Activated naive CD4-positive, alpha-beta T cell treated with anti-CD3 and anti-CD28 coated beads, Interleukin-2, amount 50 U/mL, for 24 hours (primary cell): ENCODE results near the gene FAM204A.

Experiments used
- H3K27ac Mint-ChIP-seq: one replicate; pipeline ENCODE4 v1.8.0; 2021; ENCODE audit warnings: mild to moderate bottlenecking, mixed read lengths
- H3K27me3 Mint-ChIP-seq: one replicate; pipeline ENCODE4 v1.8.0; 2021; ENCODE audit warnings: mixed read lengths
- H3K36me3 Mint-ChIP-seq: one replicate; pipeline ENCODE4 v1.8.0; 2021; ENCODE audit warnings: mixed read lengths
- H3K4me1 Mint-ChIP-seq: one replicate; pipeline ENCODE4 v1.8.0; 2021; ENCODE audit warnings: mixed read lengths
- H3K4me3 Mint-ChIP-seq: one replicate; pipeline ENCODE4 v1.8.0; 2021; ENCODE audit warnings: mild to moderate bottlenecking, mixed read lengths
- H3K9me3 Mint-ChIP-seq: one replicate; pipeline ENCODE4 v1.8.0; 2021; ENCODE audit warnings: mixed read lengths

The FAM204A gene

DNA sequence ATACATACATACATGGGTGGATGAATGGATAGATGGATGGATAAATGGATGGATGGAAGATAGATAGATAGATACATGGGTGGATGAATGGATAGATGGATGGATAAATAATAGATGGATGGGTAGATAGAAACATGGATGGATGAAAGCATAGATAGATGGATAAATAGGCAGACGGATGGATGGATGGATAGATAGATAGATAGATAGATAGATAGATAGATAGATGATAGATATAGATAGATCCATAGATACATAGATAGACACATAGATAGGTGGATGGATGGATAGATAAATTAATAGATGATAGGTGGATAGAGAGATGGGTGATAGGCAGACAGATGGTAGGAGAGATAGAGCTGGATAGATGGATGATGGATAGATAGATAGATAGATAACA lies 68.5 kb downstream of the FAM204A start:
- no peaks in the 10 kb centered on the region for H3K36me3 Mint-ChIP-seq
- no peak overlapping the region for H3K4me3 Mint-ChIP-seq
- H3K27ac Mint-ChIP-seq = no peak overlapping the region
- peaks cover 3% of the 10 kb centered on the region for H3K9me3 Mint-ChIP-seq
- peaks cover 4% of the 10 kb centered on the region for H3K27me3 Mint-ChIP-seq
- no peaks in the 10 kb centered on the region for H3K4me1 Mint-ChIP-seq

DNA sequence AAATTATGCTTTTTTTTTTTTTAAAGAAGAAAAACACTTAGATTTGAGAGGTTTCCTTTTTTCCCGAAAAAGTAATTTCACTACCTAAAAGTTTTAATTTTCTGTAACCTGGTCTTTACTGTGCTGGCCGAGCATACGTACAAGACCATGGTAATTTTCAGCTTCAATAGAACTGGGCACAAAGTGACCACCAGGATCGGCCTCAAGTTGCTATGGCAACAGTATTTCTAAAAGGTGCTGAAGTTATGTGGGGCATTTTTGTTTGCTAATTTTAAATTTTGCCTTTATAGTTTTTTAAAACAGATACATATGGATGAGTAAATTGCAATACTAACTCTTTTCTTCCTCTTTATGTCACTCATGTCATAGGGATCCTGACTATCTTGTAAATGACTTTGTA lies 69.4 kb downstream of the FAM204A start:
- H3K9me3 Mint-ChIP-seq = peaks cover 3% of the 10 kb centered on the region
- no peak overlapping the region for H3K4me3 Mint-ChIP-seq
- H3K36me3 Mint-ChIP-seq = no peaks in the 10 kb centered on the region
- peaks cover 10% of the 10 kb centered on the region for H3K27me3 Mint-ChIP-seq
- H3K27ac Mint-ChIP-seq = no peak overlapping the region
- H3K4me1 Mint-ChIP-seq = no peaks in the 10 kb centered on the region

DNA sequence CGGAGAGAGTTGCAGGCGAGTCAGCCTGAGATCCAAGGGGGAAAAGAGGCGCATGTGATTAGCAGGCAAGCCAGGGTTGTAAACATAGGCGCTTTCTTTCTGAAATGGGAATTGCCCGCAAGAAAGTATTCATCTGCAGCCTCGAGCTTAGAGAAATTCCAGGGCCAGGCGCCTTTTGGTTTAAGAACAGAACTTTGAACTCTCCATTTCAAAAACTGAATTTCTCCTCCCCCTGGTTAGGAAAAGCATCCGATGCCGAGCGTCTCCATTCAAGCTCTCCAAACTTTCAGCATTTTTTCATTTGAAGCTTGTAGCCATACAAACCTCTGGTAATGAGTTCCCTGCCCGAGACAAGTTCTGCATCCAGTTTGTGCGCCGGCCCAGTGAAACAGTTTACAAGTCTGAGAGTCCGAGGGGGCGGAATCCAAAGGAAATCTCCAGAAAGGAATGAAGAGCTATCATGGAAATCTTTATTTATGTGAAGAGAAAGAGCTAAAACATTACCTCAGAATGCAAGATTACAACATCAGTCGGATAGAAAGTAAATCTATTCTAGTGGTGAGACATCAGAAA lies 69.9 kb downstream of the FAM204A start:
- Mint-ChIP-seq H3K4me1 (no peaks in the 10 kb centered on the region), H3K27me3 (peaks cover 16% of the 10 kb centered on the region), H3K4me3 (no peak overlapping the region), H3K27ac (no peak overlapping the region), H3K9me3 (peaks cover 1% of the 10 kb centered on the region), H3K36me3 (no peaks in the 10 kb centered on the region)

DNA sequence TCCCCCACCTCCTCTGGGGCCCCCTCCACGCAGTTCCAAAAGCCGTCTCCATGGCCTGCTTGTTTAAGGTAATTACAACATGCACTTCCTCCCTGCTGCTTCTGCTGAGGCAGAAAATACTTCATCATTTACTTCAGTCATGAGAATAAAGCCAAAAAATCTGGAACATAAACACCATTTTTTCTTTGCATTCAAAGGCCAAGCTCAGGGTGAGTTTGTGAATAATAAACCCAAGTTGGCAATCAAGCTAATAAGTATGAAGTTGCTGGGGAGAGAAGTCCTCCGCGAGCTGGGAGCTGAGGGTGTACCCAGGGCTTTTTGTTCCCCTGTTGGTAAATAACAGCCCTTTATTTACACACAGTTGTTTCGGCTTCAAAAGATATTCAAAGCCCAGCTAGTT lies 70.5 kb downstream of the FAM204A start:
- Mint-ChIP-seq H3K36me3 (no peaks in the 10 kb centered on the region), H3K9me3 (no peaks in the 10 kb centered on the region), H3K4me3 (no peak overlapping the region), H3K4me1 (no peaks in the 10 kb centered on the region), H3K27me3 (peaks cover 18% of the 10 kb centered on the region), H3K27ac (no peak overlapping the region)

DNA sequence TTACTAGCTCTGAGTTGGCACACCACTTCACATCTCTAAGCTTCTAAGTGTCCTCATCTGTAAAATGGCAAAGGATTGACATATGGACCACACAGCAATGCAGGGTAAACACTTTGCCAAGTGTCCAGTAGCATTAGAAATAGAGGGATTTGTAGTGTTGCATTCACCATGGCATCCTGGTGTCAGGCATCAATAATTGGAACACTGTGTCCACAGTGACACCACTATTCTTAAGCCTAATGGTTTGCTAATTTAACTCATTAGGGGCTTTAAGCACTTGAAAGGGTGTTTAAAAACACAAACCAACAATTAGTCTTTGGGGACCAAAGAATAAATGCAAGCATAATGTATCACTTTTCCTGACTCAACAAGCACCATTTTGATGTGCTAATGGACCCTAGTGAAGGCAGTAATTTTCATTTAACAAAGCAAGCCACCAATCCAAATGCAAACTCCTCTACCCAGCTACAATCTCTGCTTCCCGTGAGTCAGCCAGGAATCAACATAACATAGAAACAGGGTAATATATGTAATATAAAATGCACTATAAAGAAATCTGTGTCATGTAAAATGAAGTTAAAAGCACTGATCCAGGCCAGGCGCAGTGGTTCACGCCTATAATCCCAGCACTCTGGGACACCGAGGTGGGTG lies 75.9 kb downstream of the FAM204A start:
- Mint-ChIP-seq H3K27ac (no peak overlapping the region), H3K4me3 (no peak overlapping the region), H3K27me3 (peaks cover 34% of the 10 kb centered on the region), H3K36me3 (no peaks in the 10 kb centered on the region), H3K4me1 (no peaks in the 10 kb centered on the region), H3K9me3 (no peaks in the 10 kb centered on the region)

DNA sequence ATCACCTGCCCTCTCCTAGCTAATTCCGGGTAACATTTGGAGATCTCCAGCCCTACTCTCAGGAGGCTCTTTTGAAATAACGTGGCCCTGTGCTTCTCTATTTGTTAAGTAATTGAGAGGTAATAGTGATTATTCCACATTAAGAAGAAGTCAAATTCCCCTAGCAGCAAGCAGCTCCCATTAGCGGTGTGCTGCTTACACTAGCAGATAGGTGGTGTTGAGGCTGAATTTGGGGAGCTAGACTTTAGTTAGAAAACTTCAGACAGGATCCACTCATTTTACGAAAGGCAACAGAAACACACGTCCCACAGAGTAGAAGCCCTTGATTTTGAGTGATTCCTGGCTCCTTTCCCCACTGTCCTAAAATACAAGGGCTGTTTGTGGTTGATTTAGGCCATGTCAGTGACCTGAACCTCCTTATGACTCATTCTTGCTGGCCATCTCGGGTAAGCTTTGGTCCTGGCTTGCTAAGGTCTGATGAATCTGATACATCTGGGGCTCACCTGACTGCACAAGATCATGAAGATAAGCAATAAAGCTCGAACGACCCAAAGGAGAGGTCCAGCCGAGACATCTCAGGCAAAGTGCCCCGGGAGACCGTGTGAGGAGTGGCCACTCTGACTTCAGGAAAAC lies 77.2 kb downstream of the FAM204A start:
- Mint-ChIP-seq H3K27ac (no peak overlapping the region), H3K4me1 (no peaks in the 10 kb centered on the region), H3K4me3 (no peak overlapping the region), H3K36me3 (no peaks in the 10 kb centered on the region), H3K9me3 (no peaks in the 10 kb centered on the region), H3K27me3 (peaks cover 44% of the 10 kb centered on the region)

DNA sequence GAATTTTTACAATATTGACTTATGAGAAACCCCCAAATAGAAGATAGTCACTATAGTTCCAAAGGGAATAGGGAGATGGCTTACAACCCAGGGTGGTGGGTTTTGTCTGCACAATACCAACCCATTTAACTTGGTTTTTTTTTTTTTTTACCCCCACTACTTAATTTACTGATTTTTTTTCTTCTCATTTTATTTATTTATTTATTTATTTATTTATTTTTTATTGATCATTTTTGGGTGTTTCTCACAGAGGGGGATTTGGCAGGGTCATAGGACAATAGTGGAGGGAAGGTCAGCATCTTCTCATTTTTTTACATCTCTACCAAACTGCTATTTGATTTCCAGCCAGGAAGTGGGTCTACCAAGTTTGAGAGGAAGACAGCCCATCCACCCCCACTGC lies 77.9 kb downstream of the FAM204A start:
- Mint-ChIP-seq H3K4me1 (no peaks in the 10 kb centered on the region), H3K36me3 (no peaks in the 10 kb centered on the region), H3K27ac (no peak overlapping the region), H3K27me3 (peaks cover 50% of the 10 kb centered on the region), H3K9me3 (no peaks in the 10 kb centered on the region), H3K4me3 (no peak overlapping the region)

DNA sequence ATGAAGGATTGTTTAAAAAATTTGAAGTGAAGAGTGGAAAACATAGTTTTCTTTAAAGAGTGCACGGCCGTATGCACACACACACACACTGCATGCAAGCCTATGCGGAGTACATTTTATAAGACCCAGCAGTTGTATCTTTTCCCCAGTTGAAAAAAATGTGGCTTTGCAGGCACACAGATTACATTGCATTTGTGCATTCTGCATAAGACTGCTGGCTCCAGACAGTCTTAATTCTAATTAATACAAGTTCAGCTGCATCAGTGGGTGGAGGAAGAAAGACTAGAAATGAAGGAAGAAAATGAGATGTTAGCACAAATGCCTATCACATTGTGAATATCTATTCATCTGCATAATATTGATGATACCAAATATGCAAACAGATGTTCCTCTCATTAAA lies 79.6 kb downstream of the FAM204A start:
- H3K4me3 Mint-ChIP-seq = no peak overlapping the region
- no peak overlapping the region for H3K27ac Mint-ChIP-seq
- peaks cover 48% of the 10 kb centered on the region for H3K27me3 Mint-ChIP-seq
- H3K36me3 Mint-ChIP-seq = no peaks in the 10 kb centered on the region
- no peaks in the 10 kb centered on the region for H3K4me1 Mint-ChIP-seq
- H3K9me3 Mint-ChIP-seq = no peaks in the 10 kb centered on the region

DNA sequence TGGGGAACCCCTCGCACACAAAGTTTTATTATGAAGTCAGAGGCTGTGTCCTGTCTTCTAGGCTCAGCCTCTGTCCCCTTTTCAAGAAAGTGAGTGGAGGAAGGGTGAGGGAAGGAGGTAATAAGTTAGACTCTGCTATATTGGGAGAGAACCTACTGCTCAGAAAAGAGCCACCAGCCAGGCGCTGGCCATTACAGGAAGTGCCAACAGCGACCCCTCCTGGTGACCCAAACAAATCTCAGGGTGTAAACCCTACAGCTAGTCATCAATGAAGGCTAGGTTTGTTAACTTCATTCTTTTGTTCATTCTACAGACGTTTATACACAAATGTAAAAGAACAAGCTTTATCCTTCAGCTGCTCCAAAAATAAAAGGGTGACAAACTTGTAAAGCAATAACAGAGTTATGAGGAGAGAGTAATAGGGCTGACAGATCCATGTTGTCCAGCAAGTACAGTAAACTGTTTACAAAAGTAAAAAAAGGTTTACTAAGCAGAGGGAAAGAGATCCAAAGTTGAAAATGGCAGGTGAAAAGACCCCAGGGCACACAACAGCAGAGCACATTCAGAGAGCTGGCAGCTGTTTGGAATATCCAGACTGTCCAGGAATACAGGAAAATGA lies 82.7 kb downstream of the FAM204A start:
- Mint-ChIP-seq H3K4me3 (no peak overlapping the region), H3K27me3 (peaks cover 46% of the 10 kb centered on the region), H3K27ac (no peak overlapping the region), H3K4me1 (no peaks in the 10 kb centered on the region), H3K36me3 (no peaks in the 10 kb centered on the region), H3K9me3 (no peaks in the 10 kb centered on the region)

DNA sequence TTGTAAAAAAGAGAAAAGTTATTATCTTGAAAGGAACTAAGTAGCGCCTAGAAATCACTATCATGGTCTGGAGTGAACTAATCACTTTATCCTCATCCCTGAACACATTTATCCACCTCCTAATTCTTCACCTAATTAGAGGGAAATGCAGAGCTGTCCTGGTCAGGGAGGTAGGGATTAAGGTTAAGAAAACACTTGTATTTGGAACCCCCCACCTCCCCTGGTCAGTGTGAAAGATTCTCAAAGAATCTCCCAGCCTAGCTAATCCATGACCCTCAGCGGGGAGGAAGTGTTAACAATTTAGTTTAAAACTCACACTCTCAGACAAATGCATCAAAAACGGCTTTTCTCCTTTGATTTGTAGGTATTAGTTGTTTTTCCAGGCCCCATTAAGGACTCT lies 83.8 kb downstream of the FAM204A start:
- Mint-ChIP-seq H3K4me3 (no peak overlapping the region), H3K9me3 (no peaks in the 10 kb centered on the region), H3K36me3 (no peaks in the 10 kb centered on the region), H3K4me1 (no peaks in the 10 kb centered on the region), H3K27me3 (peaks cover 40% of the 10 kb centered on the region), H3K27ac (no peak overlapping the region)

DNA sequence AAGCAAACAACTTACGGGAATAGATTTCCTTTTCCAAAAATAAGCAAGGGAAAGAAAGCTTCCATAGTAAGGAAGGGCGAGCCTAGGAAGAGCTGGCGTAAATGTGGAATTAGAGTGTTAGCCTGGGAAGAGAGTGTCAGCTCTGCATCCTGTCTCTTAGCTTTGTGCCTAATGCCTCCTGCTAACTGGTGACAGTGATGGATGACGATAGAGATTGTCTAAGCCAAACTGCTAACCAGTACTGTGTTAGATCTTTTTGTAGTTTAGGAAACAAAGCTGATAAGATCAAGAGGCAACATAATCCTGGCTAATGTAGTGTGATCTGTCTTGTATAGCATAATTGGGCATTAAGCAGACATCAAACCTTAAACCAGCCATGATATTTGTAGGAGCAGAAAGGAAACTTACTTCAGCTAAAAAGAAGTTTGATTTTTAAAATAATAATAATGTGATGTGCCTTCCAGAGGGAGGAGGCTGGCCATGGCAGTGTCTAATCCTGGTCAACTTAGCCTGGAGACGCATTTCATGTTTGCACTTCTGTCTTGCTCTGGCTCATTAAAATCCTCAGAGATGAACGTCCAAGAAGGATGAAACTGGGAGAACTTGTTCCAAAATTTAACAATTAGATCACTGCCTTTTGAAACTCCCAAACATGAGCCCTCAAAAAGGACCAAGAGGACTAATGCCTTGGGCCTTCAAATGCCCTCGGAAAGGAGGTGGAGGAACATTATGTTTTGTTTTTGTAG lies 85.1 kb downstream of the FAM204A start:
- Mint-ChIP-seq H3K27me3 (peaks cover 40% of the 10 kb centered on the region), H3K36me3 (no peaks in the 10 kb centered on the region), H3K27ac (no peak overlapping the region), H3K9me3 (no peaks in the 10 kb centered on the region), H3K4me3 (no peak overlapping the region), H3K4me1 (no peaks in the 10 kb centered on the region)

DNA sequence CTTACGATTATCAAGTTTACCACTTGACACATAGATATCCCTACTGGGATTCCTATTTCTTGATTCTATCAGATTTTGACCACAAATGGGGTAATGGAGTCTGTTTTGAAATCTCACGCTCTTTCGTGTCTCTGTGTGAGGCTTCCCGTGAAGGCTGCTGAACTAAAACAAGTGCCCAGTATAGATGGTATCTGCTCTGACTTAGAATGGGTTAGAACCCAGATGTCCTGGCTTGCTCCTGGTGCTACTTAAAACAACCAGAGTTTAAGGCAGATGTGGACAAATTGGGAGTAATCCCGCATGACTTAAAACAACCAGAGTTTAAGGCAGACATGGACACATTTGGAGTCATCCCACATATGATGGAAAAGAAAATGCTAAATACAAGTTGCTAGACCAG lies 85.9 kb downstream of the FAM204A start:
- Mint-ChIP-seq H3K9me3 (no peaks in the 10 kb centered on the region), H3K27ac (no peak overlapping the region), H3K27me3 (peaks cover 40% of the 10 kb centered on the region), H3K4me1 (no peaks in the 10 kb centered on the region), H3K36me3 (no peaks in the 10 kb centered on the region), H3K4me3 (no peak overlapping the region)

DNA sequence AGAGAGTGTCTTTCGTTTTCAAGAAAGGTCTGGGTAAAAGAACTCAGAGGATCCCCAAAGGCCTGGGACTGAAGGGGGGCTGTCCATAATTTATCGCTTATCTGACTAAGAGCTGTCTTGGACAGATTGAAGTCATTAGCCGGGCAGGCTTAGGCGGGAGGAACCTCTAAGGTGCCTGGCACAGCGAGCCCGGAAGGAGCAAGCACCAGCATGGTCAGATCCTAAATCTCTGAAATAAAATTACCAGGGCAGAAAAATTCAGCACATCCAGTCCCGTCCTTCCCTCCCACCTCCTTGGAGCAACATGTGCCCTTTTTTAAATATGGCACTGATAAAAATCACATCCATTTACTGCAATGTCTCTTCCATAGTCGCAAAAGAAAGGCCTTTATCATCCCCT lies 86.8 kb downstream of the FAM204A start:
- H3K27ac Mint-ChIP-seq = no peak overlapping the region
- no peak overlapping the region for H3K4me3 Mint-ChIP-seq
- peaks cover 37% of the 10 kb centered on the region for H3K27me3 Mint-ChIP-seq
- H3K36me3 Mint-ChIP-seq = no peaks in the 10 kb centered on the region
- H3K4me1 Mint-ChIP-seq = no peaks in the 10 kb centered on the region
- H3K9me3 Mint-ChIP-seq = no peaks in the 10 kb centered on the region

DNA sequence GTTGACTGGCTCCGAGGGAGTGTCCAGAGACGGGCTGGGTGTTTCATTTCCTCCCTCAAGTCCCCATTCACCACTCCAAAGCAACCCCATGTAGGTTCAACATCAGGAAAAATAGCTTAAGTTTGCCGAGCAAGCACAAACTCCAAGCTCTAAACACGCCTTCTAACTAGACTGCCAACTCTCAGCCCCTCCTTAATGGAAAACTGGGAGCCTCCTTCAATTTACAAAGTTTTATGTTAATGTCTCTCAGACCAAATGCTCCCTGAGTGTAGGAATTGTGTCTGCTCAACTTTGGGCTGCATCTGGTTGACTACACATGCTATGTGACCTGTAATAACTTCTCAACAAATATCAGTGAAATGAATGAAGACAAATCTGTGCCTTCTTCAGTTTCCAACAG lies 87.5 kb downstream of the FAM204A start:
- no peaks in the 10 kb centered on the region for H3K4me1 Mint-ChIP-seq
- no peak overlapping the region for H3K27ac Mint-ChIP-seq
- H3K27me3 Mint-ChIP-seq = peaks cover 37% of the 10 kb centered on the region
- H3K36me3 Mint-ChIP-seq = no peaks in the 10 kb centered on the region
- no peak overlapping the region for H3K4me3 Mint-ChIP-seq
- H3K9me3 Mint-ChIP-seq = no peaks in the 10 kb centered on the region

DNA sequence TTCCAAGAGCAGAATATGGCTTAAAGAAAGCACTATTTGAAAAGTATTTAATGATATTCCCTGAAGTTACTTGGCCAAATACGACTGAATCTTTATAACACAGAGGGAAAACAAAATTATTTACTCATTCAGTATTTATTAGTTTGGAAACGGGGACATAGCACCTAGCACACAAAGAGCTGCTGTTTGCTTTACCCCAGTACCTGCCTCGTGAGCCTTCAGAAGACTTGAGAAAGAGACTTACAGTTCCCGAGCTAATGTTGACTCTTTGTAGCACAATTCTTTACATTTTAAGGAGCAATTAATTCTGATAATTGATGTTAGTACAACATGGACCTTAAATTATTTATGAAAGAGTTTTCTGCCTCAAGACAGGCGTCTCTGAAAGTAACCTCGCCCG lies 88.7 kb downstream of the FAM204A start:
- no peaks in the 10 kb centered on the region for H3K9me3 Mint-ChIP-seq
- no peaks in the 10 kb centered on the region for H3K36me3 Mint-ChIP-seq
- peaks cover 39% of the 10 kb centered on the region for H3K27me3 Mint-ChIP-seq
- H3K4me3 Mint-ChIP-seq = no peak overlapping the region
- H3K4me1 Mint-ChIP-seq = no peaks in the 10 kb centered on the region
- H3K27ac Mint-ChIP-seq = no peak overlapping the region

DNA sequence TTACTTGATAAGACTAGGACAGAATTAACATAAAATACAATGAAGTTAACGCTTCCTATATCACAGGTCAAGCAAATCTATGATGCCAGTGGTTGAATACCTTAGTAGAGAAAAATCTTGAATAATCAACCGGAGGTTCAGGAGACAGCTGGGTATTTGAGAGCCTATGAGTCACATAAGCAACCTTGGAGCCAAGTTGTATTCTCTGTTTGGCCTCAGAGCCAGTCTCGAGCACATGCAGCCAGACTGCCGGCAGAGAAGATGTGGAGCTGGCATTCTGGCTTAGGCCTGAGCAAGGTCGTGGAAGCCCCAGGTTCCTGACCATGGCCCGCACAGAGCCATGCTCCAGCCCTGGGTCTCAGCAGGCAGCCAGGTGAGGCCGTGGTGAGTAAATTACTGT lies 90.3 kb downstream of the FAM204A start:
- no peak overlapping the region for H3K4me3 Mint-ChIP-seq
- H3K9me3 Mint-ChIP-seq = no peaks in the 10 kb centered on the region
- no peaks in the 10 kb centered on the region for H3K4me1 Mint-ChIP-seq
- H3K27ac Mint-ChIP-seq = no peak overlapping the region
- H3K27me3 Mint-ChIP-seq = peaks cover 39% of the 10 kb centered on the region
- H3K36me3 Mint-ChIP-seq = no peaks in the 10 kb centered on the region
